Measurements from ENCODE around the gene HPD. TPM values are rescaled to one million over a fixed set of nuclear protein-coding genes. Genes with fewer than 3 reads are reported as not detected.

Gene HPD
- total and polyA plus RNA-seq, 9 donors: 1.2 to 7.2 (median 4.0) TPM

- Histone ChIP-seq H3K4me1 (ENCODE audit: insufficient read depth) (no peaks in the 10 kb centered on the region), H3K27ac (no peak overlapping the region), H3K4me3 (no peak overlapping the region), H3K36me3 (no peaks in the 10 kb centered on the region), H3K27me3 (no peaks in the 10 kb centered on the region), H3K9me3 (no peaks in the 10 kb centered on the region)
- WGBS, 3 donors: 96 to 98% (median 97%) methylated on average over 6 of the region's 6 CpGs
- DNase-seq: no peak
- TF ChIP-seq EP300 (IDR thresholded peaks at IDR 0.05): no peak
- no peak for TF ChIP-seq POLR2A (IDR thresholded peaks at IDR 0.05)
- no peak for TF ChIP-seq CTCF (IDR thresholded peaks at IDR 0.05)
- intact Hi-C loops (cut with DNase I): no loop called here
Measured at GRCh38 chr12:121849211-121849610, 9.4 kb downstream of the HPD start.

- TF ChIP-seq EP300 (IDR thresholded peaks at IDR 0.05) (no peak), POLR2A (IDR thresholded peaks at IDR 0.05) (no peak), CTCF (IDR thresholded peaks at IDR 0.05) (no peak)
- Histone ChIP-seq H3K27ac (no peak overlapping the region), H3K4me1 (ENCODE audit: insufficient read depth) (no peaks in the 10 kb centered on the region), H3K4me3 (no peak overlapping the region), H3K27me3 (no peaks in the 10 kb centered on the region), H3K9me3 (no peaks in the 10 kb centered on the region), H3K36me3 (no peaks in the 10 kb centered on the region)
- no peak for DNase-seq
- 83 to 88% (median 85%) methylated on average over 1 of the region's 1 CpG for WGBS, 3 donors
- intact Hi-C loops (cut with DNase I): no loop called here
Measured at GRCh38 chr12:121845701-121846100, 13.0 kb downstream of the HPD start.

GRCh38 chr12:121843236-121843982, 15.2 kb downstream of the HPD start:
- H3K36me3 ChIP-seq: no peaks in the 10 kb centered on the region
- no peak overlapping the region for H3K27ac ChIP-seq
- intact Hi-C loops (cut with DNase I): no loop called here
- H3K9me3 ChIP-seq: no peaks in the 10 kb centered on the region
- TF ChIP-seq CTCF (IDR thresholded peaks at IDR 0.05) (no peak), EP300 (IDR thresholded peaks at IDR 0.05) (no peak), POLR2A (IDR thresholded peaks at IDR 0.05) (no peak)
- H3K4me1 ChIP-seq (ENCODE audit: insufficient read depth): peaks cover 1% of the 10 kb centered on the region
- no peaks in the 10 kb centered on the region for H3K27me3 ChIP-seq
- no peak for DNase-seq
- WGBS, 3 donors: 54 to 62% (median 59%) methylated on average over 13 of the region's 13 CpGs
- no peak overlapping the region for H3K4me3 ChIP-seq

GRCh38 chr12:121839993-121840761, 18.5 kb downstream of the HPD start:
- Histone ChIP-seq H3K27ac (no peak overlapping the region), H3K4me1 (ENCODE audit: insufficient read depth) (peaks cover 1% of the 10 kb centered on the region), H3K27me3 (no peaks in the 10 kb centered on the region), H3K9me3 (no peaks in the 10 kb centered on the region), H3K4me3 (peak overlapping the region; percentile 51), H3K36me3 (no peaks in the 10 kb centered on the region)
- no peak for TF ChIP-seq EP300 (IDR thresholded peaks at IDR 0.05)
- intact Hi-C loops (cut with DNase I): loop anchor here in 1 of 4 donors (10.0 kb wide), 1 partner anchor 55 kb away; no protein-coding TSS in a partner anchor
- DNase-seq: no peak
- 74 to 78% (median 76%) methylated on average over 24 of the region's 24 CpGs for WGBS, 3 donors
